SW 1271 (cell line): Measurements from ENCODE around the gene YIPF5.

Experiments used
- DNase-seq, 2 experiments: peaks; one replicate each; lab custom pipeline; 2025; lab: John Stamatoyannopoulos, UW

The YIPF5 gene

DNA sequence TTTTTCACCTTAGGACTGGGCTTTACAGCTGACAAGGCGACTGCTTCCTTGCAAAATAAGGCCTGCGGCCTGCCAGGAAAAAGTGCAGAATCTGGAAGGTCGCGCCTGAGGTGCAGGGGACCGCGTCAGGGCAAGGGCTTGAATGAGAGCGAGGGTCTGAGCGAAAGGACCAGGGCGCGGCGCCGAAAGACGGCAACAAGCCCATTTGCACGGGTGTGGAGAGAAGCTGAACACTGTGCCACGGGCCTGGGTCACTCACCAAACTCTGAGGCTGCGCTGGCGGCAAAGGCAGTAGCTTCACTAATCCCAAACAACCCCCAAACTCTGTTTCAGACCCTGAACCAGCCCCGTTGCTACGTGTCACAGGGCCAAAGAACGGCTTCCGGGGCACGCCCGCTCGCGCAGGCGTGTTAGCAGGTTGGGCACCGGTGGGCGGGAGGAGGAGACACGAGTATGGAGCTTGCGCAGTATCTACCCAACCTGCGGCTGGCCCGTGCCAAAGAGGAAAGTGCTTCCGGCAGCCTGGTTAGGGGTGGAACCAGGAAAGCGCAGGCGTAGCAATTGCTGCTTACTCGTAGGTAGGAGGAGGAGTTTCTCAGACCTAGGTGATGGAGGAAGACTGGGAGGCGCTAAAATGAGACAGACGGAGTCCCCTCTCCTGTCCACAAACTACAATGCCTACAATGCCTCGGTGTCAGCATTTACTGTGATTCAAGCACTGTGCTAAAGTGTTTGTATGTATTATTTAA lies at the start of gene YIPF5, which contains the start of gene KCTD16:
TSS of gene YIPF5 (minus strand) at position 384 of the 749 bp plus-strand sequence. CDS start 704 bp downstream, outside the sequence.
TSS of gene KCTD16 (plus strand) at position 598 of the 749 bp plus-strand sequence.
- DNase-seq = peak; percentile 92 to 99

DNA sequence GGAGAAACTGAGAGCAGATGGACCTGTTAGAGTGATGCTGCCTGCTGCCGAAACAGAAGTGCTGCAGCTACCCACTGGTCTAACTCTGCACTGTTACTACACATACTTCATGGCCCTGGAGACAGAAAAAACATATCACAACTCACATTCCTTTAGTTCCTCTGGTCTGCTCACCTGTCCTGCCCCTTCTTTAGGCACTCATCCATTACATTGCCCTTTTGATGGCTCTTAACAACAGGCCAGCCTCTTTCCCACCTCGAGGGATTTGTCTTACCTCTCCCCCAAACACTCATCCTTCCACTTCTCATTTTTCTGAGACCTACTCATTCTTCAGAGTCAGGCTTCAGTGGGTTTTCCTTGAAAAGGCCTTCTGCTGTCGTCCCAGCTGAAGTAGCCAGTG lies 49.4 kb upstream of the YIPF5 start:
- DNase-seq = no peak

DNA sequence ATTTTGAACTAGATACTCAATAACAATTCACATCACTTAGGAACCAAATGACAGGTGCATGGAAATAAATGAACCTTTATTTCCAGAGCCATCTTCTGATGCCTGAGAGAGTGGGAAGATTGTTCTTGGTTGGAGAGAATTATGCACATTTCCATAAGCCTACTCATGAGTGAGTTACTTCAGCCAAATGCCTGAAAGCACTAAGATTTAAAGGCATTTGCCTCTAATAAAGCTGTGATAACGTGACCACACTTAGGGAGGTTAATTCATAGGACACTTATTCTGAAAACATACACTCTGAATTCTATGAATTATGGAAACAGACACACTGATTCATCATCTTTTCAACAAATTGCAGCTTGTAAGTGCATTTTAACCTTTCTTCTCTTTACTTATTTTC lies 40.2 kb upstream of the YIPF5 start:
- DNase-seq = no peak

DNA sequence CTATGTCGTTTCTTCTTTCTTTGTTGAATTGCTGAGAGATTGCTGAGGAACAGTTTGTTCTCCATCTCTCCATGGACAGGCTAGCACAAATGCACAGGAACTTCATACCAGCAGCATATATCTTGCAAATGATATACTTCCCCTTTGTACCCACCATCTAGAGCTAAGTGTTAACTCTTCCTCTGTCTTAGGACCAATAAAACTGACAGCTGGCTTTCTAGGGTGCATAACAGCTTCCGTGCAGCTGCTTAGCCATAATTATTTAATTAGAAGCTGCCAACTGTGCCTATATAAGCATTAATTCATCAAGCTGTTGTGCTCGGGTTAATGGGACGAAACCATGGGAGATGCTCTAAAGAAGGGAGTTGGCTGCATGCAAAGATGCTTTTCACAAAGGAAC lies 38.9 kb upstream of the YIPF5 start:
- DNase-seq = no peak

DNA sequence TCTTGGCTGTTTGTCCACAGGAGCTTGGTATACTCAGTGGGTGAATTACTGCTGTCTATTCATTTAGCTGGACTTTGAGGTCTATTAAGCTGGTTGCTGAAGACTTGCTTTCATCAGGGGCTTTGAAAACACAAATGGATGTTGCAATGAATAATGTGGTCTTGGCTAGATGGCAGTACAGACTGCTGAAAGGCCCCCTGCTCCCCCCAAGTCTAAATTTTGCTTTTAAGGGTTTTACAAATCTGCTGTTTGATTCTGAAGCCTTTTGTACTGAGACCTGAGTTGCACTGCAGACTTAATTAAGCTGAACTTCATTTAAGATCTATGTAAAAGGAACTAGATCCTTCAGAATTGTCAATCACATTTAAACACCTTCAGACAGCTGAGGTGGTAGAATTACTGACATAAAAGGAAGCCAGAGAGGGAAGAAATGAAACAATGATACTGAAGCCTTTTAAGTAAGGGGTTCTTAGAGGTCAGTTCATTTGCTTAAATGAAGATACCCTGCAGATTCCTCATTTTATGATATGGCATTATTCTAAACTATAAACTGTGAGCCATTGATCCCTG lies 37.5 kb upstream of the YIPF5 start:
- DNase-seq = no peak

DNA sequence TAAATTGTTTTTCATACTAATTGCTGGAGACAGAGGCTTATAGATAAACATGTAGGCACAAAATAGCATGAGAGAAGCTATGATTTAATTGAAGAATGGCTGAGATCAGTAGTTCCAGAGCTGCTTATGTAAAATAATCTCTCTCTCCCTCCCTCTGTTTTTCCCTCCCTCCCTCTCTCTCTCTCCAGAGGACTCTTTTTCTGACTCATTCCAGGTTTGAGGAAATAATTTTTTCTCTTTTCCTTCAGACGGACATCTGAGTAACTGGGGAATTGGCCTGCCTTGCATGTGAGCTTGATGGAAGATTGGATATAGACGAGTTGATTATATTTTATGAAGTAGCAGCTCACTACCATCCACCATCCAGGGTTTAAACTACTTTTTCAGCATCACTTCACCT lies 35.7 kb upstream of the YIPF5 start:
- DNase-seq = no peak

DNA sequence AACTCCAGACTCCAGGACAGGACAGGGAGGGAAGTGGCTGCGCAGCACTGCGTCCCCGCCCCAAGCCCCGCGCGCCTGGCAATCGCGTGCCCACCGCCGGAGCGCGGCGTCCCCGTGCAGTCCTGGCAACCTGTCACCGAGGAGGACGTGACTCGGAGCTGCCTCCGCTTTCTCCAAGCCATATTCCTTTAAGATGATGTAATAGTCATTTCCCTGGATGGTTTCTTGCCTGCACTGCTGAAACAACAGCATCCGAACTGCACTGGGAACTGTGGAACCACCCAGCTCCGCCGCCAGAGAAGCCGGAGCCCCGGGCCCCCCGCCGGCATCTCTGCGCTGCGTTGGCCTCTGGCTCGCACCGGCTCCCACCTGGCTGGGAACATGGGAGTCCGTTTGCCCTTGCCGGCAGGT lies 34.7 kb upstream of the YIPF5 start:
- no peak for DNase-seq

DNA sequence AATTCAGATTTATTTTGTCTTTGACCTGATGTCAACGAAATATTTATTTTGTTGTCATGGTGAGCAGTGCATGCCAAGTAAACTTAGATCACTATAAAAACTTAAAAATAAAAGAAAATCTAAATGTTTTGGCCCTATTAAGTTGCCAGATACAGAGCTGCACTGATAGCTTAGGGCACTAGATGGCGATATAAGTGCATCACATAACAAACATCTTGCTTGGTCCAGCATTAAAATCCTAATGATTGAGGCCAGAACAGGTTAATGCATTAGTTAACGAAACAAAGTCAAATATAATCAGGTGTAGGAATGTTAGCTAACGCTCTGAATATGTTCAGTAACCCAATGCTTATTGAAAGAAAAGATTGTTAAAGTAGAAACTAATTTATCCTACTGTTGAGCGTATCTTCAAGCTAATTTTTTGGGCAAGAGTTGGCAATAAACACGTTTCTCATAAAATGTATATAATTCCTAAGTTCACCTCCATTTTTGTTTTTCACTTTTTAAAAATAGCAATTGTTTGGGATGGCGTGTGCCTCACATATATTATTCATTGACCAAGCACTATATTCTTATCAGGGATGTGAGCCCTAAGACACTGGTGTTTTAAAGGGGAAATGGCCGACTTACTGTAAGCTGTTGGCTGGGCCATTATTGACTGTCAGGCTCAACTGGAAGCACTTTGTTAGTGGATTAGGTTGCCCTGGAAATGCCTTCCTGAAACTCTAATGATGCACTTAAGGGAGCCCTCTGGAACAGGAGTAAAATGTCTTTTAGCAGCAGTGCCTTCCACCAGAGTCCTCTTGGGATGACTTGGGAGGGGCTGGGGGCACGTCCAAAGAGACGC lies 33.5 kb upstream of the YIPF5 start:
- DNase-seq = peak; percentile 49 to 71

DNA sequence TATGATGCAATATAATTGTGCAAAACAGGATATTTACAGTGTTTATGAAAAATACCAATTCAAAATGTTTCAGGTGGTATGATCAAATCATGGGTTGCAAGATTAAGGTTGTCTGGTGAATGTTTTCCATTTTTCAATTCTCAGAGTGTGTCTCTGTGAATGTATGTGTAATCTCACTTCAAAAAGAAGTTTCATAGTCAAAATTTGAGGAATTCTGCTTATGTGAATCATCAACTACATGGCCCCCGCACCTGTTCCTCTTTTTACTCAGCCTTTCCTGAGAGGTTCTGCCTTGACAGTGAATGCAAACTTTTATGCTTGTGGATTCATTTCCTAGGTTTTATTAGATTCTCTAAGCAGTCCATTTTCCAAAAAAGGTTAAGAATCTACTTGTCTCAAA lies 32.3 kb upstream of the YIPF5 start:
- DNase-seq = no peak

DNA sequence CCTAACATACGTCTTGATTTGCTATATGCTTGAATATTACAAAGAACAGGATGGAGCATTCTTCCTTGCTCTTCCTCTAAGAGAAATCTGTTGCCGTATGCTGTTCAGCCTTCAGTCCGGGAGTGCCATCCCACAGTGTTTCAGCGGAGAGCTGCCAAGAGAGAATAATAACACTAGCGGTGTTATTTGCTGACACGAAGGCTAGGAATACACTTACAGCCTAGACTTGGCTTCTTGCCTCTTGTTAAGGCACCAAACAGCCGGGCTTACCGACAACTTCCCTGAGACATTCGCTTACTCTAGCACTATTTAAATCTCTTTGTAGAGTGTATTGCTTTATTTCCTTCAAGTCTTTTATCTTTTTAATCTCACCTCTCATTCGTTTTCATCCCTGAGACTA lies 31.6 kb upstream of the YIPF5 start:
- DNase-seq = no peak

DNA sequence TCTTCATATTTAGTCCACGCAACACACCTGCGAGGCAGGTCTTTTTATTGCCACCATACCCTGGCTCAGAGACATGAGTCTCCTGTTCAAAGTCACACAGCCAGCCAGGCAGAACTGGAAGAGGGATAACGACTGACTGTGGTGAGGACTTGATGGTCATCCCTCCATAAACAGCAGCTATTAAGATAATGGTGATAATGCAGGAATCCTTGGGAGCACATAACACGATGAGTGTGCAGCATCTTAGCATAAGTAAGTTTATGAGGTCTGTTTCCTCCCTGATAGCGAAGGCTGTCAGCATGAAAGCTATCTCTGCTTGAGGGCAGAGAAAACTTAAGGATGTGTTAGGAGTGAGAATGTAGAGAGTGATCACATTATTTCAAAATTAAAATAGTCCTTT lies 31.1 kb upstream of the YIPF5 start:
- no peak for DNase-seq

DNA sequence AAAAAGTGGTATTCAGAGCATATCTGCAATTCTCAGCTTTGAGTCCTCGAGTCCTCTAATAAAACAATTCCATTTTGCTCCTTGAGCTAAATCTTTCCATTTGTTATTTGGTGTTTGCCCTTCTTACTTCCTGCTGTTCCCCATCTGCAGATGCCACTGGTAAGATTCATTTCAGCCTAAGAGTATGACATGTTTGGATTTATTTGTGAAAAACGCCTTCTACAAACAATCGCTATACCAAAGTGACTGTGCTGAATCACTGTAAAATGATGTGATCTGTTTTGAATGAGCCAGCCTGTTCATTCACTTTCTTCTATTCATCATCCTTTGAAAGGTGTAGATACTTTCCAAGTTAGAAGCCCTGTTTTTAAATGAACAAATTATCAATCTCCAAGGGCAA lies 27.9 kb upstream of the YIPF5 start:
- DNase-seq = no peak

DNA sequence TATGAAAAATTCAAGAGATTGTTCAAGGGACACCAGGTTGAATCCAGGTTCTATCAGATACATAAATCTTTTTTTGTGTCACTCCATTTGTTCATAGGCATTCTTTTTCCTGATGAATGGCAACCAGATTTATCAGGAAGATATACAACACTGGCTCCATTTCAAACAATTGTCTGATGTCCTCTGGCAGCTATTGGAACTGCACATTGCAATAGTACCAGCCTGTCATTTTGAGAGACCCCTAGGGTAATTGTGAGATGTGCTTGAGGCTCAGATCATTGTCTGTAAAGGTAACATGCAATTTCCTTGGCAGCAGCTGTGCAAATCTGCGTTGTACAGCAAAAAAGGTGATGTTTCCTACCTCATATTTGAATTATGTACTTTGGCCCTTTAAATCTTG lies 26.2 kb upstream of the YIPF5 start:
- no peak for DNase-seq

DNA sequence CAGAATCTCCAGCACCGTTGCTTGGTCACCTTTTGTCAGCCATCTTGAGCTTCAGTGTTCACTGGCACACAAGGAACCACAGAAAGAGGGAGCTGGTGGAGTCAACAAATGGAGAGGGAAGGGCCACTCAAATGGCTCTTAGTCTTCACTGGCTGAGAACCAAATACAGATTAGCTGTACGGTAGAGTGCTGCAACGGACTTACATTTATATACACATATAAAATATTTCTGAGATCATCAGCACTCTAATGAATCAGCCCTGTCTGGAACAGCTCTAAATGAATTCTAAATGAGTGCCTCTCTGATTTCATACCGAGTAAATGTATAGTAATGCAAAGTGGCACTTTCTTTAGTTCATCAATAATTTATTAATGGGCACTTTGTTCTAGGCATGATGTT lies 25.0 kb upstream of the YIPF5 start:
- no peak for DNase-seq

DNA sequence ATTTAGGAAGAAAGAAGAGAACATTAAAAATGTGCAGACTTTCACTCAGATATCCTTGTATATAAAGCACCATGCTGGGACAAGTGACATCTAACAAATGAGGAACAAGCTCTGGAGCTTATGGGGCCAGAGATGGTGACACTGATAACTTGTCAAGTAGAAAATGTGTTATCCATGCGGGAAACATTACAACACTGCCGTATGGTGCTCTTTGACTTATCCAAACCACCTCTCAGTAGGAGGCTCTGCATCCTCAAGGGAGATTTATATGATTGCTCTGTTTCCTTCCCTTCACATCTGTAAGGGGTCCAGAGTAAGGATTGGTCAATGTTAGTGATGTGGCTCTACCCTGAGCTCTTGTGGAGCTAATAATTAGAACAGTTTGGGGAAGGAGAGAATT lies 23.7 kb upstream of the YIPF5 start:
- DNase-seq = no peak

DNA sequence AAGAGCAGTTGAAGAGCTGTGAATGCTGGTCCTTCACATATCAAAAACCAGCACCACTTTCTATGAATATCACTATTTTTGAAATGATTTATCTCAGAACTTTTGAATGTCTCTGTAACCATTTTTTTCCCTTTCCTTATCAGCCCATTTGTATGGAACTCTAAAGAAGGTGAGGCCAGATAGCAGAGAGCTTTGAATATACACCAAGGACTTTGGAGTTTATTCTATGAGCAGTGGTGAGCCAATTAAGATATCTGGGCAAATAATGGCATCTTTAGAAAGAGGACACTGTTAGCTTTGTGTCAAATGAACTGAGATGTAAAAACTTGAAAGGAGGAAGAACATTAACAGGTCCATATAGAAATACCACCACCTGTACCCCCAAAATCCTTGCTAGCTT lies 22.2 kb upstream of the YIPF5 start:
- no peak for DNase-seq

DNA sequence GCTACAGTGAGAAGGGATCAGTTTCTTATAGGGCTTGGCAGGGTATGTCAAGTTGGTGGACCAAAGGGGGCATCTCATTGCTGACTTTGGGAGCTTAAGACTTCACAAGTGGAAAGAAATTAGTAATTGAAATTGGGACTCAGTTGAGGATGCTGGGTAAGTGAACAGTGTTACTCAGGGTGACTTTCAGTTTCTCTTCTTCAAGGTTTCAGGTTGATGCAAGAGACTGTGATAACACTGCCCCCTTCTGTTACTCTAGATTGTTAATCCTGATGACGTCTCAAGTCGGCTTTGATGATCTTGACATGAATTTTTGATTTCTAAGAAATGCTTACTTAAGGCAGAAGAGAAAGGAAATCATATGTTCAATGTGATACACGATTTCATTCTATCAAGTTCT lies 21.5 kb upstream of the YIPF5 start:
- DNase-seq = peak; percentile 26 to 57

DNA sequence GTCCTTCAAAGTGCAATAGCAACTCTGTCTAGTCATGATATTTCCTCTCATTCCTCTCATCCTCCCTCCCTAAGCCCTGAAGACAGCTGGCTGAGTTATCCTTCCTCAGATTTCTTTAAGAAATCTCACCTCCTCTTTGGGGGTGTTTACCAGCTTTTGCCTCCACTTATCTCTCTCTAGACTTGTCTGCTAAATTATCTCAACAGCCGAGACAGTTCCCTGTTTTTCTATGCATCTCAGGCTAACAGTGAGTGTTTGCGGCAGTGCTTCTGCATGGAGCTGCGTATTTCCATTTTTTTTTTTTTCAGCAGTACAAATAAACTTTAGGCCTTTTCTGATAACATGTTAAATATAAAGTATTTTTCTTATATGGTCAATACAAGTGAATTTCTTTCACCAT lies 21.1 kb upstream of the YIPF5 start:
- DNase-seq = no peak

DNA sequence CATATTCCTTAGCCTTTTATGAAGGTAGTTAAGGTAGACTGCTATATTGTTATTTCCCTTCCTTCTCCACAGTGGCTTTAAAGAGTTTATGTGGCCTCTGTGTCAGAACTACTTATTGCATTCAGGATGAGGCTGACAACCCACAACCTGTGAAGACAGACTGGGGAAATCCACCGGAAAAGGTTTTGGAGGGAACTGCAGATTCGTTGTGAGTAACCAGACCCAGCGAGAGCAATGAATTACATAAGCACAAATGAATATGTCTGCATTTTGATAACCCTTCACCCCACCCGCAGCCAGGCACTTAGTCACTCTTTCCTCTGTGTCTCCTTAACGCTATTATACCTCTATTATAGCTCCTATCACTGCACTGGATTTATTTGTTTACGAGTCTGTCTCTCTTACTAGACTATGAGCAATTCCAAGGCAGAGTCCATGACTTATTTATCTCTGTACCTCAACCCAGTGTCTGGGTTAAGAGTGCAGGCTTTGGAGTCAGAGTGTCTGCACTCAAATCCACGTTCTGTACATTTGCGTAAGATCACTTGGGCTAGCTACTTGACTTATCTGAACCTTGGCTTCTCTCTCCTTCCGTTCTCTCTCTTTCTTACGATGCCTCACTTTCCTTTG lies 19.5 kb upstream of the YIPF5 start:
- DNase-seq = peak in 1 of 2 experiments; percentile 40

DNA sequence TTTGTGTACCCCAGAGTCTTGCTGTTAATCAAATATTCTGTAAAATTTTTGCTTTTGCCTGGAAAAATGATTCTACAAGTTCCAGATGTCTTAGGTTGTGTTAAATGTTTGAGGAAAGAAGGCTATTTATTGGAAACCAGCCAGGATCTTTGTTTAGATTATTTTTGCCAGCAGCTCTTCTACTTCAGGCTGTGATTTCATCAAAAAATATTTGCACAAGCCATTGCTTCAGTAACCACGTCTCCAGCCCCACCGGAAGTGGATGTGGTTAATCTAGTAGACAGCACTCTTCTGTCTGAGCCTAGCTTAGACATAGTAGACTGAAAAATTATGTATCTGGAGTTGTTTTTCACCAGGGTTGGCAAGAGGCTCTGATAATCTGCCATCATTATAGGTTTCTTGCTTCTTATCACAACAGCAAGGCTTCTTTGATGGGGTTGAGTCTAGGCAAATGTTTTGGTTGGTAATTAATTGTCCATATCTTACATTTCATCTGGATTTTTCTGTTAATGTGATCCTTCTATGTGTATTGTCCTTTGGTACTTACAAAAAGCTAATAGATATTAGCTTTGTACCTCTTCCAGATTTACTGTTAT lies 17.3 kb upstream of the YIPF5 start:
- peak in 1 of 2 experiments; percentile 52 for DNase-seq

DNA sequence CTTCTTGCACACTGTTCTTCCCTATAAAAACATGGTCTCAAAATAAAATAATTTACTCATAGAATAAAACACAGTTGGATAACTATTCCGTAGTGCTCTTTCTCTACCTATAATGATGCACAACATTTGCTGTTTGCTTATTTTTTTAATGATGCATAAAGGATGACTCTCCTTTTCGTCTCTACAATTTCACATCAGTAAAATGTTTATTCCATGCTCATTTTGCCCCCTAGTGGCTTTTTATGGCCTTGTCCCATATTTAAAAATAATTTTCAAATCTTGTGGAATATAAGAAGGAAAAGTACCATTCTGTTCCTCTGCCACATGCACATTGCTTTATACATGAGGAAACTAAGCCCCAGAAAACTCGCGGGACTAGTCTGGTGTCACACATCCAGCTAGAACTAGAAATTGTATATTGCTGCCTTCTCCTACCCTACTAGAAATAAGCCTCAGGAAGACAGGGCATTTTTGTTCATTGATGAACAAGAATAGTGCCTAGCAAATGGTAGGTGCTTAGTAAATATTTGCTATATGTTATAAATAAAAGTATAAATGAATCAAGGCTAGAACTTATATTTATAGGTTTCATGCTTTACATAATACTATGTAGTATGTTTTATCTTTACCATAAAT lies 12.9 kb upstream of the YIPF5 start:
- DNase-seq = peak in 1 of 2 experiments; percentile 47

DNA sequence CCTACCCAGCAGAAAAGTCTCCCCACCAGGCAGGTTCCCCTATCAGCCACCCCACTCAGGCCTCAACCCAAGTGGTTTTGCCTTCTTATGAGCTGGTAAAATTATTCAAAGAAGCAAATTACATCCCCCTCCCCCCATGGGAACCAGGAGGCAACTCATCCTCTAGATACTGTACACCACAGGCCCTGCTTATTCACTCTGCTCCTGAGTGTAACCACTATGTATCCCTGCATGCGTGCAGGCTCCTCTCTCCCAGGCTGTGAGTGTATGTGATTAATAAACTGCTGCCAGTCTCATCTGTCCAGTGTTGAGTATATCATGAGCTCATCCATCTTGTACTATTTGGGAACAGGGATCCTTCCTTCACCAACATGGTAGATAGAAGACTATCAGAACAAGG lies 8.8 kb upstream of the YIPF5 start:
- DNase-seq = no peak
